GM12878 (cell line): ENCODE measurements around the gene UBE2J2. TPM values are rescaled to one million over a fixed set of nuclear protein-coding genes. Genes with fewer than 3 reads are reported as not detected.

Source experiments
- ATF7 ChIP-seq: fragments of 450-650 bp; IDR thresholded peaks from 2 replicates; pipeline ENCODE4 v1.6.1; 2016; ENCODE audit warnings: low read depth, mild to moderate bottlenecking
- CREB1 ChIP-seq: IDR thresholded peaks from 2 replicates; pipeline ENCODE4 v1.6.1; 2012; ENCODE audit warnings: low read depth, mild to moderate bottlenecking, inconsistent platforms
- CTCF ChIP-seq, 3 experiments: IDR thresholded peaks in 2 of 3; conservative IDR thresholded peaks in 1 of 3; 2 replicates each; pipeline ENCODE4 v1.5.1; 2011; ENCODE audit warnings: low read depth in 3 of 3, low read length in 3 of 3, mild to moderate bottlenecking in 3 of 3, control low read depth in 2 of 3, moderate library complexity in 2 of 3, inconsistent platforms in 1 of 3, mixed read lengths in 1 of 3; ENCODE audit not compliant: control insufficient read depth in 2 of 3, insufficient read depth in 1 of 3; ENCODE audit errors: extremely low read depth in 1 of 3
- FOXK2 ChIP-seq: fragments of 450-650 bp; IDR thresholded peaks from 2 replicates; pipeline ENCODE4 v1.6.1; 2017; ENCODE audit warnings: mild to moderate bottlenecking, moderate library complexity
- HCFC1 ChIP-seq: fragments of 150-350 bp; IDR thresholded peaks from 2 replicates; pipeline ENCODE4 v1.6.1; 2014; ENCODE audit warnings: low read length
- HDAC6 ChIP-seq: fragments of 200-600 bp; sonication (generic); IDR thresholded peaks from one replicate; pipeline ENCODE4 v1.8.0; 2017; ENCODE audit warnings: antibody characterized with exemption; ENCODE audit not compliant: unreplicated experiment
- JUNB ChIP-seq: IDR thresholded peaks from 2 replicates; pipeline ENCODE4 v1.6.1; 2016; ENCODE audit warnings: antibody characterized with exemption, mild to moderate bottlenecking
- NFXL1 ChIP-seq: fragments of 450-650 bp; IDR thresholded peaks from 2 replicates; pipeline ENCODE4 v1.6.1; 2017; ENCODE audit warnings: antibody characterized with exemption, mild to moderate bottlenecking, borderline replicate concordance
- NRF1 ChIP-seq: conservative IDR thresholded peaks from 2 replicates; pipeline ENCODE4 v1.6.1; 2011; ENCODE audit warnings: mild to moderate bottlenecking, low read depth, low read length, improper control_type of control experiment
- PAX5 ChIP-seq: IDR thresholded peaks from 2 replicates; pipeline ENCODE4 v1.6.1; 2011; ENCODE audit warnings: low read depth, low read length, borderline replicate concordance
- POLR2AphosphoS2 ChIP-seq: IDR thresholded peaks from 2 replicates; pipeline ENCODE4 v1.6.1; 2011; ENCODE audit warnings: low read depth, mild to moderate bottlenecking, low read length, improper control_type of control experiment, moderate library complexity
- RB1 ChIP-seq: fragments of 450-650 bp; formaldehyde crosslinking; IDR thresholded peaks from 2 replicates; pipeline ENCODE4 v1.6.1; 2017; ENCODE audit warnings: mild to moderate bottlenecking, borderline replicate concordance
- REST ChIP-seq: IDR thresholded peaks from 2 replicates; pipeline ENCODE4 v1.6.1; 2012; ENCODE audit warnings: mild to moderate bottlenecking, low read depth, low read length
- SREBF2 ChIP-seq: IDR thresholded peaks from 2 replicates; pipeline ENCODE4 v1.6.1; 2012; ENCODE audit warnings: mild to moderate bottlenecking, low read length
- STAT3 ChIP-seq: IDR thresholded peaks from 2 replicates; pipeline ENCODE4 v1.6.1; 2011; ENCODE audit warnings: low read depth, low read length, improper control_type of control experiment
- SUPT20H ChIP-seq: IDR thresholded peaks from 2 replicates; pipeline ENCODE4 v1.6.1; 2011; ENCODE audit warnings: low read depth, mild to moderate bottlenecking, low read length, moderate library complexity, borderline replicate concordance; ENCODE audit not compliant: control insufficient read depth
- TAF1 ChIP-seq: IDR thresholded peaks from 2 replicates; pipeline ENCODE4 v1.6.1; 2011; ENCODE audit warnings: mild to moderate bottlenecking, low read depth, low read length, borderline replicate concordance
- TBL1XR1 ChIP-seq: IDR thresholded peaks from 2 replicates; pipeline ENCODE4 v1.6.1; 2012; ENCODE audit warnings: low read depth, low read length, improper control_type of control experiment
- USF2 ChIP-seq: IDR thresholded peaks from 2 replicates; pipeline ENCODE4 v1.6.1; 2011; ENCODE audit warnings: low read depth, low read length, improper control_type of control experiment, borderline replicate concordance
- YY1 ChIP-seq: IDR thresholded peaks from 2 replicates; pipeline ENCODE4 v1.6.1; 2011; ENCODE audit warnings: low read depth, mild to moderate bottlenecking, low read length
- ZBED1 ChIP-seq: IDR thresholded peaks from 2 replicates; pipeline ENCODE4 v1.6.1; 2016; ENCODE audit warnings: borderline replicate concordance
- ZNF217 ChIP-seq: fragments of 450-650 bp; IDR thresholded peaks from 2 replicates; pipeline ENCODE4 v1.6.1; 2017; ENCODE audit warnings: antibody characterized with exemption, mild to moderate bottlenecking
- polyA plus RNA-seq, 11 experiments: library from polyadenylated mRNA; depleted of rRNA in 4 of 11; unstranded in 6 of 11; stranded (reverse) in 5 of 11; fragments of >200 nt; fragmentation: Nextera tagmentation in 4 of 11; fragmentation: Illumina TruSeq in 1 of 11; extraction: Ambion mirVana in 4 of 11; extraction: Trizol in 1 of 11; gene quantifications; 1 replicate in 1 of 11; 2 replicates in 10 of 11; pipeline versions ENCODE4 v1.2.1 to v1.2.3, GENCODE V29; 2011 to 2016; ENCODE audit warnings: inconsistent platforms in 2 of 11, missing spikeins in 2 of 11, low read depth in 1 of 11
- total RNA-seq, 4 experiments: library from RNA; depleted of rRNA in 3 of 4; stranded (reverse); fragments of >200 nt in 3 of 4; fragmentation: Illumina TruSeq in 1 of 4; extraction: Trizol in 1 of 4; gene quantifications; 2 replicates each; pipeline versions ENCODE4 v1.2.1 to v1.2.3, GENCODE V29; 2013 to 2021
- TF ChIP-seq, protein P1 (sequence below): IDR thresholded peaks from 2 replicates; pipeline ENCODE4 v1.6.1; 2011; ENCODE audit warnings: low read depth, mild to moderate bottlenecking, low read length, moderate library complexity, borderline replicate concordance; ENCODE audit errors: extremely low read depth

UBE2J2 gene
- total and polyA plus RNA-seq, 10 of the 15 experiments (the other 5 are each of a cell fraction or from before 2014, with no cell fraction given), result 0.72 to 70.5 (median 49.2) TPM

DNA sequence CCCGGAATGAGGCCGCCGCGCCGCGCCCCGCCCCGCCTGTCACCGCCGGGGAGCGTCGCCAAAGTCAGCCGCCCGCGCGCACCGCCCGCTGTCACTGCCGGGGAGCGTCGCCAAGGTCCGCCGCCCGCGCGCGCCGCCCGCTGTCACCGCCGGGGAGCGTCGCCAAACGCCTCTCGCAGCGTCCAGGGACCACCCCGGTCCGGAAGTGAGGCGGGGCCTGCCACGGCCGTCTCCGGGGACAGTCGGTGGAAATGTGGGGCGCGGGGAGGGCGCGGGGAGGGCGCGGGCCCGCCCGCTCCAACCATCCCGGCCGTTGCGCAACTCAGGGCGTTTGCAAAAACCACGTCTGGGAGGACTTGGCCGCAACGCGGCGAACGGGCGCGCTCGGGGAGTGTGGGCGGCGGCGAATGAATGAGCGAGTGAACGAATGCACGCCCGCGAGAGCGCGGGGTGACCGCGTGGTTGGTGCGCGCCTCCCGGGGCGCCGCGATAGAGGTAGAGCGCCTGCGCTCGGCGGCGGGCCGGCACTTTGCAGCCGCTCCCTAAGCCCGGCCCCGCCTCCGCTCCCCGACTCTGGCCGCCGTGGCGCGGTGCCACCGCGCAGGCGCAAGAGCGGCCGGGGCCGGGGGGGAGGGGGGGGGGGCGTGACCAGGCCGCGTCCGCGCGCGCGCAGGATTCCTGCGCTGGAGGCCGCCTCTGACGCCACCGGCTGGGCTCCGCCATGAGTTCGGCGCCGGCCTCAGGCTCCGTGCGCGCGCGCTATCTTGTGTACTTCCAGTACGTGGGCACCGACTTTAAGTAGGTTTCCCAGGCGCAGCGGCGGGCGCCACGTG is 34.5 kb upstream of the UBE2J2 start, which contains the start of the genes ACAP3 and PUSL1 (continued):
- TF ChIP-seq REST, result no peak
- TF ChIP-seq POLR2AphosphoS2, result 0 out of 2 replicates have a peak, but pooled peaks have one; percentile 9
- TF ChIP-seq SREBF2, result no peak
- TF ChIP-seq, protein P1, sequence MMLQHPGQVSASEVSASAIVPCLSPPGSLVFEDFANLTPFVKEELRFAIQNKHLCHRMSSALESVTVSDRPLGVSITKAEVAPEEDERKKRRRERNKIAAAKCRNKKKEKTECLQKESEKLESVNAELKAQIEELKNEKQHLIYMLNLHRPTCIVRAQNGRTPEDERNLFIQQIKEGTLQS, result no peak
- TF ChIP-seq ZNF217, result no peak; the same call in 1 of the 2 replicates
- TF ChIP-seq HDAC6, result peak; percentile 68
- peak; percentile 49 for TF ChIP-seq NRF1
- peak; percentile 81 for TF ChIP-seq YY1
- TF ChIP-seq TBL1XR1, result no peak
- TF ChIP-seq FOXK2, result no peak
- TF ChIP-seq CREB1, result peak; percentile 66
- peak; percentile 37; the same call in 1 of the 2 replicates for TF ChIP-seq SUPT20H
- TF ChIP-seq JUNB, result peak; percentile 89
- no peak for TF ChIP-seq ATF7
- no peak for TF ChIP-seq CTCF (IDR thresholded peaks at IDR 0.05 in 2 of 3, conservative IDR thresholded peaks at IDR 0.05 in 1 of 3; ENCODE audit: control insufficient read depth in 2 of 3, extremely low read depth in 1 of 3, insufficient read depth in 1 of 3, low read depth in 3 of 3, low read length in 3 of 3)
- peak; percentile 10; the same call in 1 of the 2 replicates for TF ChIP-seq PAX5
- TF ChIP-seq NFXL1, result no peak
- no peak; the same call in 1 of the 2 replicates for TF ChIP-seq HCFC1
- no peak for TF ChIP-seq STAT3
- TF ChIP-seq RB1, result peak; percentile 77; the same call in 1 of the 2 replicates
- 0 out of 2 replicates have a peak, but pooled peaks have one; percentile 36 for TF ChIP-seq ZBED1
- TF ChIP-seq TAF1, result no peak; the same call in 1 of the 2 replicates
- no peak for TF ChIP-seq USF2
